ENCODE results near the gene MAZ. TPM values are rescaled to one million over a fixed set of nuclear protein-coding genes. Genes with fewer than 3 reads are reported as not detected.

Gene MAZ
- total RNA-seq, 1 donor from 2014 or later, result 294 TPM

DNA sequence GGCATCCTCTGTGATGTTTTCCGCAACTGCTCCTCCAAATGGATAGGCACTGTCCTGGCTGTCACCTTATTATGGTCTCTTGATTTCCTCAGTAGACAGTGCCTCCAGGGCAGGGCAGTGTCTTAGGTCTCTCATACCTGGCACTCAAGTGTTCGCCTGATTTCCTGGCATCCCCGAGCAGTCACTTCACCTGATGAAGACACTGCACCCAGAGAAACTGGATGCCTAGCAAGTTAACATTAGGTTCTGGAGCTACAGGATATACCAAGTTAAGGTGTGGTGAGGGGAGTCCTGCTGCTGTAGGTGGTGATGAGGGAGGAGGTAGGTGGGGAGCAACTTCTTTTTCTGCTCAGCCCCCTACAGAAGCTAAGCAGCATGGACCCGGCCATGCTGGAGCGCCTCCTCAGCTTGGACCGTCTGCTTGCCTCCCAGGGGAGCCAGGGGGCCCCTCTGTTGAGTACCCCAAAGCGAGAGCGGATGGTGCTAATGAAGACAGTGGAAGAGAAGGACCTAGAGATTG is 3.9 kb upstream of the MAZ start:
- H3K4me1 Mint-ChIP-seq (ENCODE audit: unreplicated experiment), result peaks cover 18% of the 10 kb centered on the region
- no peak for DNase-seq (ENCODE audit: extremely low spot score, unreplicated experiment)
- peaks cover 18% of the 10 kb centered on the region for H3K36me3 Mint-ChIP-seq
- TF ChIP-seq, protein P1, sequence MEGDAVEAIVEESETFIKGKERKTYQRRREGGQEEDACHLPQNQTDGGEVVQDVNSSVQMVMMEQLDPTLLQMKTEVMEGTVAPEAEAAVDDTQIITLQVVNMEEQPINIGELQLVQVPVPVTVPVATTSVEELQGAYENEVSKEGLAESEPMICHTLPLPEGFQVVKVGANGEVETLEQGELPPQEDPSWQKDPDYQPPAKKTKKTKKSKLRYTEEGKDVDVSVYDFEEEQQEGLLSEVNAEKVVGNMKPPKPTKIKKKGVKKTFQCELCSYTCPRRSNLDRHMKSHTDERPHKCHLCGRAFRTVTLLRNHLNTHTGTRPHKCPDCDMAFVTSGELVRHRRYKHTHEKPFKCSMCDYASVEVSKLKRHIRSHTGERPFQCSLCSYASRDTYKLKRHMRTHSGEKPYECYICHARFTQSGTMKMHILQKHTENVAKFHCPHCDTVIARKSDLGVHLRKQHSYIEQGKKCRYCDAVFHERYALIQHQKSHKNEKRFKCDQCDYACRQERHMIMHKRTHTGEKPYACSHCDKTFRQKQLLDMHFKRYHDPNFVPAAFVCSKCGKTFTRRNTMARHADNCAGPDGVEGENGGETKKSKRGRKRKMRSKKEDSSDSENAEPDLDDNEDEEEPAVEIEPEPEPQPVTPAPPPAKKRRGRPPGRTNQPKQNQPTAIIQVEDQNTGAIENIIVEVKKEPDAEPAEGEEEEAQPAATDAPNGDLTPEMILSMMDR (conservative IDR thresholded peaks at IDR 0.05), result no peak
- no peaks in the 10 kb centered on the region for H3K9me3 Mint-ChIP-seq
- no peaks in the 10 kb centered on the region for H3K27me3 Mint-ChIP-seq
- peak overlapping the region; percentile 98 for H3K27ac Mint-ChIP-seq
- H3K4me3 Mint-ChIP-seq, result peak overlapping the region; percentile 73

DNA sequence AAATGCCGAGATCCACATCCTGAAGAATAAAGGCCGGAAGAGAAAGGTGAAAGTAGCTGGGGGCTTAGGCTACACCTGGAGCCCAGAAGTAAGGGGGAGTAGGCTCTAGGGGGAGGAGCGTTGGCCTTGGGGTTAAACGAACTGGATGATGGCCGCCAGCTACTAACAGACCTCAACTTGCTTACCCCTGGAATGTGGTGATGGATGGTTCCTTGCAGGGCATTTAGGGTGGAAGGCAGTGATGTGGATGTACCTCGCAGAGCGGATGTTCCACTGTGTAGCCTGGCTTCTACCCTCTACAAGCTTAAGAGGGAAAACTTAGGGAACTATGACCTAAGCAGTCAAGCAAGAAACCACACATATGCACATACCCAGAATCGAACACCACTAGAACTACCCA is 2.3 kb upstream of the MAZ start:
- H3K4me3 Mint-ChIP-seq, result peak overlapping the region; percentile 98
- TF ChIP-seq, protein P1 (conservative IDR thresholded peaks at IDR 0.05), result no peak
- peaks cover 9% of the 10 kb centered on the region for H3K36me3 Mint-ChIP-seq
- H3K27me3 Mint-ChIP-seq, result no peaks in the 10 kb centered on the region
- no peak for DNase-seq (ENCODE audit: extremely low spot score, unreplicated experiment)
- no peaks in the 10 kb centered on the region for H3K9me3 Mint-ChIP-seq
- H3K4me1 Mint-ChIP-seq (ENCODE audit: unreplicated experiment), result peaks cover 29% of the 10 kb centered on the region
- H3K27ac Mint-ChIP-seq, result peak overlapping the region; percentile 98

DNA sequence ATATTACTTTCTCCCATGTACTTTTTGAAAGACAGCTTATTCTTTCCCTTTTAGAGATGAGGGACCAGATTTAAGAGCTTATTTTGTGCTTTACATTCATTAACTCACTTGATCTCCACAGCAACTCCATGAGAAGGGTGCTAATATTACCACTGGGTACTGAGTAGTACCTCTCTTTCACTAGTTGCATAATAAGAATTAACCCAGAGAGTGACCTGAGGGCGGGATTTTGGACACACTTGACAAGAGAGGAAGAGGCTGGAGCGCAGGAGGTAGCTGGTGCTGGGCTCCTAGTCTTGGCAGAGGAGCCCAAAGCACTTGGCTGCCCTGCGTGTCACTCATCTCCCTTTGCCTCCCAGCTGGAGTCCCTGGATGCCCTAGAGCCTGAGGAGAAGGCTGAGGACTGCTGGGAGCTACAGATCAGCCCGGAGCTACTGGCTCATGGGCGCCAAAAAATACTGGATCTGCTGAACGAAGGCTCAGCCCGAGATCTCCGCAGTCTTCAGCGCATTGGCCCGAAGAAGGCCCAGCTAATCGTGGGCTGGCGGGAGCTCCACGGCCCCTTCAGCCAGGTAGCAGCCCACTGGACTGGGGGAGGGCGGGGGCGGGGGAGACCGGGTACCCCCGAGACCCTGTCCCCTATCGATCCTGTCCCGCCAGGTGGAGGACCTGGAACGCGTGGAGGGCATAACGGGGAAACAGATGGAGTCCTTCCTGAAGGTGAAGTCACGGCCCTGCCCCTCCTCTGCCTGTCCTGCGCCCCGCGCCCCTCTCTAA is 1.7 kb upstream of the MAZ start:
- Mint-ChIP-seq H3K9me3 (no peaks in the 10 kb centered on the region), H3K27ac (peak overlapping the region; percentile 98), H3K4me3 (peak overlapping the region; percentile 98), H3K4me1 (ENCODE audit: unreplicated experiment) (peaks cover 30% of the 10 kb centered on the region), H3K27me3 (no peaks in the 10 kb centered on the region), H3K36me3 (peaks cover 9% of the 10 kb centered on the region)
- no peak for DNase-seq (ENCODE audit: extremely low spot score, unreplicated experiment)
- TF ChIP-seq, protein P1 (conservative IDR thresholded peaks at IDR 0.05), result no peak

DNA sequence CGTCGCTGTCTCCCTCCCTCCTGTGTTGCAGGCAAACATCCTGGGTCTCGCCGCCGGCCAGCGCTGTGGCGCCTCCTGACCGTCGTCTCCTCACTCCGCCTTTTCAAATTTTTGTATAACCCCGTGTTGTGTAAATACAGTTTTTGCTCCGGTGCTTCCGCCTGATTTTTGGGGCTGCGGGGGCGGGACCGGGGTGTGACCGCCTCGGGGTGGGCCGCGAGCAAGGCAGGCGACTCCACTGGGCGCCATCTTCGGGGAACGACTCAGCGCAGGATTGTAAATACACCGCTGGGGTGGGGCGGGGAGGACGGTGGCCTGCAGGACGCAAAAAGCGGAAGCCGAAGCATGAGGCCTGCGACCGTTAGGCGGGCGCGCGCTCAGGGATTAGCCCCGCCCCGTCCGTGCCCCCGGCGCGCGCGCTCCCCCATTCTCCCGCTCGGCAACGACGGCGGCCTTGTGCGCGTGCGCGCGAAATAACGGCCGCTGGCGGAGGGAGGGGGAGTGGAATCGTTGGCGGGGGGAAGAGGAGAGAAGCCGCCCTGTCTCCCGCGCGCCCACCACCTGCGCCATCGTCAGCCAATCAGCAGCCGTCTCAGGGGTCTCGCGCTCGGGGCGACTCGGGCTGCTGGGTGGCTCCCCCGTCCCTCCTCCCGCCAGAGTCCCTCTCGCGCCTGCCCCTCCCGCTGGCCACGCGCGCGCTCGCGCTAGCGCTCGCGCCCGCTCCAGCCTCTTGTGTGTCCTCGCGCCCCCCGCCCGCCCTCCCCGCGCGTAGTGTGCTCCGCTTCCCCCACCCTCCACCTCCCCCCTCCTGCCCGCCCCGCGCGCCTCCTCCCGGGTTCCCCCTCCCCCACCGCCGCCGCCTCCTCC is 864 bp upstream of the MAZ start:
- Mint-ChIP-seq H3K4me3 (peak overlapping the region; percentile 98), H3K4me1 (ENCODE audit: unreplicated experiment) (peaks cover 32% of the 10 kb centered on the region), H3K9me3 (no peaks in the 10 kb centered on the region), H3K27me3 (no peaks in the 10 kb centered on the region), H3K27ac (peak overlapping the region; percentile 98), H3K36me3 (peaks cover 9% of the 10 kb centered on the region)
- TF ChIP-seq, protein P1 (conservative IDR thresholded peaks at IDR 0.05), result peak; percentile 34
- DNase-seq (ENCODE audit: extremely low spot score, unreplicated experiment), result peak; percentile 98

DNA sequence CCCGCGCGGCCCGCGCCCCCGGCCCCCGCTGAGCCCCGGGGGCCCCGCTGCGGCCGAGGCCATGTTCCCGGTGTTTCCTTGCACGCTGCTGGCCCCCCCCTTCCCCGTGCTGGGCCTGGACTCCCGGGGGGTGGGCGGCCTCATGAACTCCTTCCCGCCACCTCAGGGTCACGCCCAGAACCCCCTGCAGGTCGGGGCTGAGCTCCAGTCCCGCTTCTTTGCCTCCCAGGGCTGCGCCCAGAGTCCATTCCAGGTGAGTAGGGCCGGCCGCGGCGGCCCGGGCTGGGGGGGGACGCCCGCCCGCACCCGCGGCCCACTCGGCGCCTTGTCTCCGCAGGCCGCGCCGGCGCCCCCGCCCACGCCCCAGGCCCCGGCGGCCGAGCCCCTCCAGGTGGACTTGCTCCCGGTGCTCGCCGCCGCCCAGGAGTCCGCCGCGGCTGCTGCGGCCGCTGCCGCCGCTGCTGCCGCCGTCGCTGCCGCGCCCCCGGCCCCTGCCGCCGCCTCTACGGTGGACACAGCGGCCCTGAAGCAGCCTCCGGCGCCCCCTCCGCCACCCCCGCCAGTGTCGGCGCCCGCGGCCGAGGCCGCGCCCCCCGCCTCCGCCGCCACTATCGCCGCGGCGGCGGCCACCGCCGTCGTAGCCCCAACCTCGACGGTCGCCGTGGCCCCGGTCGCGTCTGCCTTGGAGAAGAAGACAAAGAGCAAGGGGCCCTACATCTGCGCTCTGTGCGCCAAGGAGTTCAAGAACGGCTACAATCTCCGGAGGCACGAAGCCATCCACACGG is 504 bp downstream of the MAZ start:
- H3K36me3 Mint-ChIP-seq, result peaks cover 4% of the 10 kb centered on the region
- no peak for DNase-seq (ENCODE audit: extremely low spot score, unreplicated experiment)
- H3K4me1 Mint-ChIP-seq (ENCODE audit: unreplicated experiment), result peaks cover 40% of the 10 kb centered on the region
- H3K9me3 Mint-ChIP-seq, result no peaks in the 10 kb centered on the region
- TF ChIP-seq, protein P1 (conservative IDR thresholded peaks at IDR 0.05), result no peak
- peak overlapping the region; percentile 86 for H3K4me3 Mint-ChIP-seq
- H3K27me3 Mint-ChIP-seq, result no peaks in the 10 kb centered on the region
- peak overlapping the region; percentile 84 for H3K27ac Mint-ChIP-seq

Measured in type B pancreatic cell (in vitro differentiated cells).